GM18499 (cell line): ENCODE measurements around the gene CWC15.
"Not testable (repeated sequence)": the region's sequence is repeated elsewhere in the genome, so short reads cannot be mapped to it uniquely, and the experiment has no call there.

Source experiments
- ATAC-seq: cut with Tn5 transposase; IDR thresholded peaks from one replicate; pipeline ENCODE4 v1.9.1; 2021; ENCODE audit warnings: moderate number of reproducible peaks; ENCODE audit not compliant: insufficient read depth, unreplicated experiment

CWC15 gene

DNA sequence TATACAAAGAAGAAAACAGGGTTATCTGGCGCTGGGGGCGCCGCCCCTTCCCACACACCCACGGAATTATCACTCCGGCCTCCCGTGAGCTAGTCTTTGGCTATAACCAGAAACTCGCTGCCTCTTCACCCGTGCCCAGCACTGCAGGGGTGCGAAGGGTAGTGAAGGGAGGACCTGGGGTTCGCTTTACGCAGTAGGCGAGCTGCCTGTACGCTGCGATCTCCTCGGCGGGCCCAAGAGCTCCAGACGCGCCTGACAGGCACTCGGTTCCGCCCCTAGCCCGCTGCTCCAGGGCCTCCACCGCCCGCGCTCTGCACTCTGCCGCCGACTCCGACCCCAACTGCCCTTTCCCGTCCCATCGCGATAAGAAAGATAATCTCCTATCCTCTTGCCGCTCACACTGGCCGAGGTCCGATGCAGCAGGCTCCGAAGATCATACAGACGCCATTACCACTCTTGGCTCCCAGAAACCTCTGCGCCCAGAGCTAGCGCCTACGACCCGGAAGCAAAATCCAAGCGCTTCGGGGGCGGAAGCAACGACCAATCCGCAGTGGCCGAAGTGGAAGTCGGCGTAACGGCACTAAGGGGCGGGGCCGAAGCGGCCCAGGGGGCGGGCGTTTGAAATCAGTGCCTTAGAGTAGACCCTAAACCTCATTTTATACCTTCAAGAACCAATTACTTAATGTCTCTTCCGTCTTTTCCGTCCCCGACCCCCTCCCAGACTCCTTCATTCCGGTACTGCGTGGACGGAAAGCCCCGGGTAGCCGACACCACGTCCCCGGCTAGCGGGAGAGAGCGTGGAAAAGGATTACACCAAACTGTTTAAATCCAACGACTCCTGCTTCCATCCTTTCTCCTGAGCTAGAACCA is at the start of gene CWC15, which contains the start of gene KDM4D:
CWC15 (minus strand) TSS at position 458 of the 870 bp plus-strand sequence. CDS start 1,371 bp downstream, outside the sequence.
KDM4D (plus strand) TSS at position 611 of the 870 bp plus-strand sequence. CDS start 23,664 bp downstream, outside the sequence.
- peak; percentile 99 for ATAC-seq

- not testable (repeated sequence) for ATAC-seq
Observed at GRCh38 chr11:95021468-95021867, 48.1 kb upstream of the CWC15 start.

- ATAC-seq, result no peak
Observed at GRCh38 chr11:95016139-95016538, 42.8 kb upstream of the CWC15 start.

GRCh38 chr11:95014184-95014821 is 40.9 kb upstream of the CWC15 start:
- no peak for ATAC-seq

- no peak for ATAC-seq
Observed at GRCh38 chr11:95011376-95011775, 38.0 kb upstream of the CWC15 start.

GRCh38 chr11:95005642-95006041 is 32.3 kb upstream of the CWC15 start:
- no peak for ATAC-seq

DNA sequence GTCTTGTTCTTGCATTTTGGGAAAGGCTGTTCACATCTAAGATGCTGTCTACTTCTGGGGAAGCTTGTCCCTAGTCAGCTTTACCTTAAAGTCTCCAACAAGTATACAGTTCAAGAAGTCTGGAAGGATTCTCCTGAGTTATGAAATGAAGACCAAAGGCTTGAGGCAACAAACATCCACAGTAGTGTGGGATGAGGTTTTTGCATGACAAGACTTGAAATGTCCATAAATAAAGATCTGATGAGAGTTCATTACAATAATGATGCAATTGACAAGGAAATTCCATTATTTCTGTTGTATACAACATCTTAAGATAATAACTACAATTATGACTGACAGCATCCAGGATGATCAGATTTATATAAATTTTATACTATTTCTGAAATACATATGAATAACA is 30.4 kb upstream of the CWC15 start:
- no peak for ATAC-seq

DNA sequence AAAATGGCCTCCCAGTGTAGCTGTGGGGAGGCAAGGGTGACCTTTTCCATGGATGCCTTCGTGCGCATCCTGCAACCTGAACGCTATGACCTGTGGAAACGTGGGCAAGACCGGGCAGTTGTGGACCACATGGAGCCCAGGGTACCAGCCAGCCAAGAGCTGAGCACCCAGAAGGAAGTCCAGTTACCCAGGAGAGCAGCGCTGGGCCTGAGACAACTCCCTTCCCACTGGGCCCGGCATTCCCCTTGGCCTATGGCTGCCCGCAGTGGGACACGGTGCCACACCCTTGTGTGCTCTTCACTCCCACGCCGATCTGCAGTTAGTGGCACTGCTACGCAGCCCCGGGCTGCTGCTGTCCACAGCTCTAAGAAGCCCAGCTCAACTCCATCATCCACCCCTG is 24.9 kb upstream of the CWC15 start:
- no peak for ATAC-seq

GRCh38 chr11:94997437-94997836 is 24.1 kb upstream of the CWC15 start:
- ATAC-seq, result no peak

- no peak for ATAC-seq
Observed at GRCh38 chr11:94993400-94993943, 20.1 kb upstream of the CWC15 start.

DNA sequence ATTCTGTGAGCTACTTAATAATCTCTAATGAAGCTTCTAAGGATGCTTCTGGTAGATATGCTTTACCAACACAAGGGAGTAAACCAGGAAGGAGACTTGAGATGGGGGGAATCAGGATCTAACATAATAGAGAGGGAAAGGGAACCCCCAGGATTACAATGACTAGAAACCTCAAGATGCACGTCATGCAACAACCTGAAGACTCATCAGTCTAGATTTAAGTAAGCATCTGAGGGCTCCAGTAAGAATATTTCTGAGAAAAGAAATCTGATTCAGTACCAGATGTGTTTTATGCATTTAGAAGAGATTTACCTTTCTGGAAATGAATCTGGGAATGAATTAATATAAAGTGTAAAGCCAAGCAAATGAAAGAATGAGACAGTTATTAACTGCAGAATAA is 15.4 kb upstream of the CWC15 start:
- ATAC-seq, result no peak

- no peak for ATAC-seq
Observed at GRCh38 chr11:94987378-94987777, 14.0 kb upstream of the CWC15 start.

GRCh38 chr11:94975599-94975998 is 2.2 kb upstream of the CWC15 start:
- no peak for ATAC-seq

DNA sequence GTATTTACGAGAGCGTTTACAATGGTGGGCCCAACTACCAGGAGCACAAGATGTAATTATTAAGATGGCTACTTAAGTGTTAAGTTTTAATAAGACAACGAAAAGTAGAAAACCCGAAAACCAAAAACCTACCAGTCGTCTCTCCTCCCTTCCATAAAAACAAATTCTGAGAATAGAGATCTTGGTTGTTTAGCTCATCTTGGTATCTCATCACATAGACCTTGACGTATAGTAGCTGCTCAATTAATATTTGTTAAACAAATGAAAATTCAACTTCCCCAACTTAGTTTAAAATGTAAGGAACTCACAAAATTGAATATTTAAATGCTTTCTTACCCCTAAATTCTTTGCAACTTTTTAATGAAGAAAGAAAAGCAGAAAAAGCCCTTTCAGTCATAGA is 822 bp upstream of the CWC15 start:
- no peak for ATAC-seq

DNA sequence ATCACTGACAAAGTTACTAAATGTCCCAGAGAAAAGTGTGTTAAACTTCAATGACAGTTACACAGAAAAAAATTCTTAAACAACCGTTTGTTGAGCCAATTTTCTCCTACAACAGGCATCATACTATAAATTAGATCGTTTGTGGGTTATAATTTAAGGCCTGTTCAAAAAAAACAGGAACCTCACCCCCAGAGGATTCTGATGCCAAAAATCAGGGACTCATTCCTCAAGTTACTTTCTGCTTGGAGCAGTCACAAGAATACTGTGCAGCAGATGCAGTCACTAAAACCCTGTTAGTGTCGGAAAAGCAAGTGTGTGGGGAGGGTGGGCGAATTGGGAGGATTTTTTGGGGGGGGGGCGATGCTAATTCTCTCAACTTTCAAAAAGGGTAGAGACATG is 657 bp downstream of the CWC15 start:
- no peak for ATAC-seq

DNA sequence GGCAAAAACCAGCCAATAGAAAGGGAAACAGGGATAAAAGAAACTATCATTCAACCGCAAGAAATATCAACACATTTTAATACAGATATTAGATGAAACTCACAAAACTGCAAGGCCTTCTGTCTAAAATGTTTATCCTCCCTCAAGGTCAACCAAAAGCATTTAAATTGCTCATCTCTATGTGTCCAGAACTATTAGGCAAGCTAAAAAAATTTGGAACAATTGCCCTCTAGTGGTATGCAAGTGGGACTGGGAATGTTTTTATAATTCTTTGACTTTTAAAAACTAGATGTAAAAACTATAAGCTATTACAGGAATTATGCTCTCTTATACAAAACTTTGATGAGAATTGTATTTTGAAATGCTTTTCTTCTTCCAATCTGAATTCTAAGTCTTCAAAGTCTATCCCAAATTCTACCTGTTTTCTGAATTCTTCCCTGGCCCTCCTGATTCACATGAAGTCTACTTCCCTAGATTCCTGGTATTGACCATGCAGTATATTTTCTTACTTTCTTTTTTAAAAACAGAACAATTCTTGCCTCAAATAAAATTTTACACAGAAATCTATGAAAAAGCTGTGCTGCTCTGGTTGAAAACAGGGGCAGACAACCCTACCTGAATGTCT is 4.9 kb downstream of the CWC15 start:
- no peak for ATAC-seq

DNA sequence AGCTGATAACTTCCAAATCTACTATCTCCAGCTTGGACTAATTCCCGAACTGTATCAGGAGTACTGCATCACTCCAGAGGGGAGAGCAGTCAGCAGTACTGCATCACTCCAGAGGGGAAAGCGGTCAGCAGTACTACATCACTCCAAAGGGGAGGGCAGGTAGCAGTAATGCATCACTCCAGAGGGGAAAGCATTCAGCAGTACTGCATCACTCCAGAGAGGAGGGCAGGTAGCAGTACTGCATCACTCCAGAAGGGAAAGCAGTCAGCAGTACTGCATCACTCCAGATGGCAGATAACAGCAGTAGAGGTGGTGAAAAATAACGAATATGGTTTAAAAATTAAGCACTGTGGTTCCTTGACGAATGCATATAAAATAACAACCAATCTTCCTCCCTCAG is 8.4 kb downstream of the CWC15 start:
- ATAC-seq, result no peak

GRCh38 chr11:94961255-94961654 is 12.1 kb downstream of the CWC15 start:
- ATAC-seq, result no peak

DNA sequence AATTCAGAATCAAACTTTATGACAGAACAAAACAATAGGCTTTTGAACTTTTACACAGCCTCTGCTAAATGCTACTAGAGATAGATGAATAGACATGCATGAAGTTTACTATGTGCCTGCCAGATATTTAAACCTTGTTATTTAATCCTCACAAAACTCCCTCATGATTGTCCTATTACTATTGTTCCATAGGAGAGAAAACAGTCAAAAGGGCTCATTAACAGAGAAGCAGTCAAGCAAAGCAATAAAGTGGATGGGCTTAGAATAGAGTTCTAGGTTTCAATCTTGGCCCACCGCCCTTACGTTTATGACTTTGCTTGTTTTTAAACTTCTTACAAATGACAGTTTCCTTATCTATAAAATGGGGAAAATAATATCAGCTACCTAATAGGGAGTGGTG is 12.9 kb downstream of the CWC15 start:
- ATAC-seq, result no peak

GRCh38 chr11:94959179-94959578 is 14.2 kb downstream of the CWC15 start:
- no peak for ATAC-seq
